SHP77 (cell line): Measurements from ENCODE around the gene EGFL8.
A peak's percentile ranks its signal among the peaks of the same experiment; 100 is the strongest.

Source experiments
- DNase-seq, 2 experiments: peaks; one replicate each; lab custom pipeline; 2025; lab: John Stamatoyannopoulos, UW

Gene EGFL8

GRCh38 chr6:32167761-32168262 is 3.4 kb downstream of the EGFL8 start:
- no peak for DNase-seq

- DNase-seq = no peak
Measured at GRCh38 chr6:32168350-32168749, 4.0 kb downstream of the EGFL8 start.

DNA sequence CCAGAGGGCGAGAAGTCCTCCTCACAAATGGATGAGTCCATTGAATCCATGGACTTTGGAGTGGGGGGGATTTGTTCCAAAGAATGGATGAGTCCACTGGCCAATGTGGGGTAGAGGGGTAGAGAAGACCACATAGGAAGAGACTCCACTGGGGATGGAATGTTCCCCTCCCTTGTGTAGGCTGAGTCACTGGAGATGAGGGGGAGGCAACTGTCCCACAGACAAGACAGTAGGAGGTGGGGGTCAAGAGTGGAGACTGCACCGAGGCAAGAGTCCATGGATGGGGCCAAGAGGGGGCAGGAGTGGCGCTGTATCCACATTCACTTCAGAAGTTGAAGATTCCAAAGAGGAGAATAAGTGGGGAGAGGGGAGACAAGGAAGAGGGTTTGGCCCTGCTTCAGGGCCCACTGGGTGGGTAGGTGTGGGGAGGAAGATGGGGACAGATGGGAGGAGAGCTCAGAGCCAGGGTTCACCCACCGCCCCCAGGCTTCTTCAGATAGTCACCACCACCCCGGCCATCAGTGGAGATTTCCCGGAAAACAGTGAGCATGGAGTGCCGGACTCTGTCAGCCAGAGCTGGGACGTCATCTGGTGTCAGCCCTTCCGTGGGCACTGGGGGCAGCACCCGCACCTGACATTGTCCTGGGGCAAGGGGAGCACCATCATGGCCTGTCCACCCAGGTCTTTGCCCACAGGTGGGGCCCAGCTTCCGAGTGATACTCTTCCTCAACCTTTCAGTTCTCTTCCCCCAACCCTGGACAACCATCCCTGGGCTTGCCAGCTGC is 4.6 kb downstream of the EGFL8 start:
- DNase-seq = no peak

- DNase-seq = no peak
Measured at GRCh38 chr6:32170294-32170693, 5.9 kb downstream of the EGFL8 start.

DNA sequence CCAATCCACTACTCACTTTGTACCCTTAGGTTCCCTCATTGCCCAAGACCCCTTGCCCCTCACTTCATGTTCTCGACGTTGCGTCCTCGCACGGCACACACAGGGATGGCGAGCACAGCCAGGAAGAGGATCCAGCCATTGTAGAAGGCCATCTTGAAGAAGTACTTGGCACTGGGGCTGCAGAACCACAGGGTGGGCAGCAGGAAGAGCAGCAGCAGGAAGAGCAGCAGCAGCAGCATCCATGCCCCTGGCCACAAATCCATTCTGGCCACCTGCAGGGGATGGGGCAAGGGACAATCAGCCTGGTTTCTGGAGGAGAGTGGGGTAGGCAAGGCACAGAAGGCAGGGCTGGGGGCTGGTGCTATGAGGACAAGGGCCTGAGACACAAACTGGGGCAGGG is 6.8 kb downstream of the EGFL8 start:
- DNase-seq = no peak

DNA sequence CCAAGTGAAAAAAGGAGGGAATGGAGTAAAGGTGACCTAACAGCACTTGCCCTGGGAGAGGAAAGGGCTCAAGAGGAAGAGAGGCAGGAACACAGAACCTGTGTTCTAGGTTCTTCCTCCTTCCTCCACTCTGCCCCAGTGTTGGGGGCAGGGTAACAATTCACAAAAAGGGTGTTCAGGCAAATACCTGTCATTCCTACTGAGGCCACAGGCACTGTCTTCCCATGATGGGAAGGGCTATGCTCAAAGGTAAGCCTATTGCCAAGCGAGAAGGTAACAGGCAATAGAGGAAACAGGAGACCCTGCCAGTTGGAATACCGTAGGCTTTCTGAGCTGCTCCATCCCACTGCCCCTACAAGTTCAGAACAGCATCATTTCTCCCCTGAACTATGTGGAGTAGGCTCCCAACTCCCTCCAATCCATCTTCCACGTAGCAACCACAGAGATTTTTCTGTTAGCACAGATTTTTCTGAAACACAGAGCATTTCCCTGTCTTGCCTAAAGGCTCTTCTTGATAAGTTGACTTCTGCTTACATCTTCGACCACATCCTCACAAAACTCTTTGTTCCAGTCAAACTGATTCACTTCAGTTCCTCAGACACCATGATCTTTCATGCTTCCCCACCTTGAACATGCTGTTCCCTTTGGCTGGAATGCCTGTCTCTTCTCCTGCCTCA is 8.8 kb downstream of the EGFL8 start:
- DNase-seq = no peak

- no peak for DNase-seq
Measured at GRCh38 chr6:32174416-32174815, 10.0 kb downstream of the EGFL8 start.

- DNase-seq = no peak
Measured at GRCh38 chr6:32175322-32175710, 10.9 kb downstream of the EGFL8 start.

GRCh38 chr6:32175711-32176475 is 11.5 kb downstream of the EGFL8 start, which contains the start of gene AGPAT1:
Gene AGPAT1 (minus strand): TSS chr6:32176084. CDS start chr6:32171496, 4,588 bp downstream.
- DNase-seq = peak; percentile 87 to 89

DNA sequence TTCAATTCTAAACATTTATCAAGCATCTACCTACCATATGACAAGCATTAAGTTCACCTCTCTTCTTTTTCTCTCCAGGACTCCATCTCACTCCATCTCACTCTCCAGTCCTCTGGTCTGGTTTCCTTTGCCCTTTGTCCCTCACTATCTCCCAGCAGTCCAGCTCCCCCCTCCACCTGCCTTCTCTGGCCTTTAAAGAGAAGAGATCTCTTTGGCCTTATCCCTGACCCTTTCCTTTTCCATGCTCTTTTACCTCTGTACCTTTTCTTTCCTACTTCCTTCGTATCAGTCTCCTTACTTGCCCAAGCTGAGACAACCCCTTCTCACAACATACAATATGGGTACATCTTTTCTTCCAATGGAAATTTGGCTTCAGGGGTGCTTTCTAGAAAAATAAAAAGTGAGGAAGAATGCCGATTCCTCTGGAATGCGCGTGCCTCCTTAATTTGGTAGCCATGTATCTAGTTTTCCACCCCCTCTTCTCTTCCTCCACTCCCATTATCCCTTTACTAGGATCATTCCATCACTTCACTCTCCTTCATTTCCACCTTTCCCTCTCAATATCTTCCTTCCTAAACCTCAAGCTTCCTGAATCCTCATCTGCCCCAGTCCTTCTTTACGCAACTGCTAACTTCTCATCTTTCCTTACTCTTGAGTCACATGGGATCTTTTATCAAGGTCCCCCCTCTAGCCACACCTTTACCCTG is 12.2 kb downstream of the EGFL8 start:
- no peak for DNase-seq

GRCh38 chr6:32177183-32177787 is 12.9 kb downstream of the EGFL8 start:
- peak; percentile 78 to 79 for DNase-seq

GRCh38 chr6:32177788-32178546 is 13.6 kb downstream of the EGFL8 start, which contains the start of gene RNF5:
Gene RNF5 (plus strand): TSS chr6:32178405. CDS start chr6:32178512, 107 bp downstream.
- DNase-seq = peak; percentile 98 to 99

DNA sequence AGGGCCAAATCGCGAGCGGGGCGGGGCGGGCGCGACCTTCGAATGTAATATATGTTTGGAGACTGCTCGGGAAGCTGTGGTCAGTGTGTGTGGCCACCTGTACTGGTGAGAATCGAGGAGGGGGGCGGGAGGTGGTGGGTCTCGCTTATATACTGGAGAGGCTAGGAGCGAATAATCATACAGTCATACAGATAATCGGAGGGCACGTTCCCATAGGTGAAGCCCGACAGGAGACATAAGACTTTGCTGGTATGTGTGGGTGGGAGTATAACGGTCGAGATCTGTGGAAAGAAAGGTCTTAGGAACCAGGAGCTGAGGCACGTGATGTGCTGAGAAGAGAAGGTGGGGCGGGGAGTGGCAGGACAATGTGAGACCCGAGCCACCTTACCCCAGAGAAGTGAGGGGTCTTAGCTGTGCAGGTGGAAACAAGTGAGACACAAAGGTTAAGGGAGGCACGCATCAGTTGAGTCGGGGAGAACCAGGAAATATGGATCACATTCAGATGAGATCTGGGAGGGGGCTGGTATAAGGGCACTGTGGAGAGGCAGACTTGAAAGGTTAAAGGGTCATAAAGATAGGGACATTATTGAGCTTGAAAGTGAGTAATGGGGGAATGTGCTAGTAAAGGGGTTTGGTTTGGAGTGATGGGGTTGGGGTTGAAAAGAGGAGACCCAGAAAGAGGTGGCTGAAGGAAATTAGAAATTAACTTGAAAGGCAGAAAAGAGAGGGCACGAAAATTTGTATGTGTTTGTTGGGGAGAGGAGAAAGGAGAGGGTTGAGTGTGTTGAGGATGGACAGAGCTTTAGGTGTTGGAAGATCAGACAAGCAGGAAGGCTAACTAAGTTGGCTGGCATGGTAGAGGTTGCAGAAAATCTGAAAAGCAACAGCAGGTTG is 14.4 kb downstream of the EGFL8 start:
- no peak for DNase-seq

DNA sequence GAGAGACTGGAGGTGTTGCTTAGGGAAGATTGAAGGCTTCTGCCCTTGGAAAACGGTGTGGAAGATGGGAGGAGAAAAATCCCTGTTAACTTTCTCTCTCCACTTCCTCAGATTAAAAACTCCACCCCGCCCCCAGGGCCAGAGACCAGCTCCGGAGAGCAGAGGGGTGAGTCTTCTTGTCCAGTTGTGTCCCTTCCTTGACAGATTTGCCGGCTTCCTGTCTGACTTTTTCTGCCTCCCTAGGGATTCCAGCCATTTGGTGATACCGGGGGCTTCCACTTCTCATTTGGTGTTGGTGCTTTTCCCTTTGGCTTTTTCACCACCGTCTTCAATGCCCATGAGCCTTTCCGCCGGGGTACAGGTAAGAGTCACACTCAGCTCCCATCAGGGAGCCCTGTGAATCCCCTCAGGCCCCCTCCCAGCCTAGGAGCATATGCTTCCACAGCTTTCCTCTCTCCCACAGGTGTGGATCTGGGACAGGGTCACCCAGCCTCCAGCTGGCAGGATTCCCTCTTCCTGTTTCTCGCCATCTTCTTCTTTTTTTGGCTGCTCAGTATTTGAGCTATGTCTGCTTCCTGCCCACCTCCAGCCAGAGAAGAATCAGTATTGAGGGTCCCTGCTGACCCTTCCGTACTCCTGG is 15.5 kb downstream of the EGFL8 start:
- no peak for DNase-seq

GRCh38 chr6:32181148-32181702 is 16.8 kb downstream of the EGFL8 start:
- no peak for DNase-seq

DNA sequence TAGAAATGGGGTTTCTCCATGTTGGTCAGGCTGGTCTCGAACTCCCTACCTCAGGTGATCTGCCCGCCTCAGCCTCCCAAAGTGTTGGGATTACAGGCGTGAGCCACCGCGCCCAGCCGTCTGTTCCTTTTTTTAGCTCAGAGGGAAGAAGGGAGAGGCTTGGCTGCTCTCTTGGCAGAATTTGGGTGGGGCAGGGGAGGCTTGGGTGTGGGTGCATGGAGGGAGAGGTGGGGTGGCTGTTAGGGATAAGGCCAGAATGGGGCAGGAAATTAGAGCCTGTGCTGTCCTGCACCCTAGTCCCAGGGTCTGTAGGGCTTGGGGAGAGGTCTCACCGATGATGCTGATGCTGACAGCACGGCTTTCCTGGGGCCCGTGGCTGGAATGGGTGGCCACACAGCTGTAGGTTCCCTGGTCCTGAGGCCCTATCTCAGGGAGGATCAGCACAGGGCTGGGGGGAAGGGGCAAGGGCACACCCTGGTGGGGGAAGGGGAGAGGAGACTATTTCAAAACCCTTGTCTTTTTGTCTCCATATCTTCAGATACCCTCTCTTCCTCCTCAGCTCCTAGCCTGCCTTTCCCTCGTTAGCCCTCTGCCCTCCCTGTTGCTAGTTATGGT is 17.6 kb downstream of the EGFL8 start:
- no peak for DNase-seq

- no peak for DNase-seq
Measured at GRCh38 chr6:32182555-32182981, 18.2 kb downstream of the EGFL8 start.

GRCh38 chr6:32183030-32183429 is 18.6 kb downstream of the EGFL8 start:
- no peak for DNase-seq
